Epithelial cell of proximal tubule (primary cell): Measurements from ENCODE around the gene ITGB3BP. TPM values are rescaled to one million over a fixed set of nuclear protein-coding genes. Genes with fewer than 3 reads are reported as not detected.
"Not testable (repeated sequence)": the region's sequence is repeated elsewhere in the genome, so short reads cannot be mapped to it uniquely, and the experiment has no call there.

ENCODE experiments used
- DNase-seq: peaks from one replicate; pipeline ENCODE4 v3.0.0-alpha.2; 2011; ENCODE audit warnings: low read depth
- H3K4me3 ChIP-seq: 2 replicates; pipeline ENCODE4 v1.5.1; 2011; ENCODE audit warnings: low read depth, mild to moderate bottlenecking, low read length
- total RNA-seq: library from RNA; depleted of rRNA; stranded (reverse); fragments of >200 nt; gene quantifications from 2 replicates; pipeline ENCODE4 v1.2.3, GENCODE V29; 2015
- TF ChIP-seq, protein P1 (sequence below): conservative IDR thresholded peaks from 2 replicates; pipeline ENCODE4 v1.5.1; 2012; ENCODE audit warnings: low read depth, mild to moderate bottlenecking, low read length

ITGB3BP gene
- total RNA-seq, 1 donor from 2014 or later, result 30.4 TPM

GRCh38 chr1:63428815-63429214 lies 94.2 kb downstream of the ITGB3BP start:
- no peak for DNase-seq

DNA sequence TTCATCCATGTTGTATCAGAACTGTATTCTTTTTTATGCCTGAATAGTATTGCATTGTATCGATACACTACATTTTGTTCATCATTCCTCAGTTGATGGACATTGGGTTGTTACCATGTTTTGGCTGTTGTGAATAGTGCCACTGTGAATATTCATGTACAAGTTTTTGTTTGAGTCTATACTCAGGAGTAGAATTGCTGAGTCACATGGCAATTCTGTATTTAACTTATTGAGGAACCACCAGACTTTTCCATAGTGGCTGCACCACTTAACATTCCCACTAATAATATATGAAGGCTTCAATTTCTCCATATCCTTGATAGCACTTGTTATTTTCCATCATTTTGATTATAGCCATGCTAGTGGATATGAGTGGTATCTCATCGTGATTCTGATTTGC lies 99.4 kb downstream of the ITGB3BP start:
- DNase-seq, result no peak
- TF ChIP-seq, protein P1, sequence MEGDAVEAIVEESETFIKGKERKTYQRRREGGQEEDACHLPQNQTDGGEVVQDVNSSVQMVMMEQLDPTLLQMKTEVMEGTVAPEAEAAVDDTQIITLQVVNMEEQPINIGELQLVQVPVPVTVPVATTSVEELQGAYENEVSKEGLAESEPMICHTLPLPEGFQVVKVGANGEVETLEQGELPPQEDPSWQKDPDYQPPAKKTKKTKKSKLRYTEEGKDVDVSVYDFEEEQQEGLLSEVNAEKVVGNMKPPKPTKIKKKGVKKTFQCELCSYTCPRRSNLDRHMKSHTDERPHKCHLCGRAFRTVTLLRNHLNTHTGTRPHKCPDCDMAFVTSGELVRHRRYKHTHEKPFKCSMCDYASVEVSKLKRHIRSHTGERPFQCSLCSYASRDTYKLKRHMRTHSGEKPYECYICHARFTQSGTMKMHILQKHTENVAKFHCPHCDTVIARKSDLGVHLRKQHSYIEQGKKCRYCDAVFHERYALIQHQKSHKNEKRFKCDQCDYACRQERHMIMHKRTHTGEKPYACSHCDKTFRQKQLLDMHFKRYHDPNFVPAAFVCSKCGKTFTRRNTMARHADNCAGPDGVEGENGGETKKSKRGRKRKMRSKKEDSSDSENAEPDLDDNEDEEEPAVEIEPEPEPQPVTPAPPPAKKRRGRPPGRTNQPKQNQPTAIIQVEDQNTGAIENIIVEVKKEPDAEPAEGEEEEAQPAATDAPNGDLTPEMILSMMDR, result no peak
- no peak overlapping the region for H3K4me3 ChIP-seq

More at GRCh38 chr1:63428815-63429214, 94.2 kb downstream of the ITGB3BP start:
- TF ChIP-seq, protein P1, result no peak
- no peak overlapping the region for H3K4me3 ChIP-seq

- DNase-seq, H3K4me3 ChIP-seq: not testable (repeated sequence)
Observed at GRCh38 chr1:63420746-63421145, 102.3 kb downstream of the ITGB3BP start.

DNA sequence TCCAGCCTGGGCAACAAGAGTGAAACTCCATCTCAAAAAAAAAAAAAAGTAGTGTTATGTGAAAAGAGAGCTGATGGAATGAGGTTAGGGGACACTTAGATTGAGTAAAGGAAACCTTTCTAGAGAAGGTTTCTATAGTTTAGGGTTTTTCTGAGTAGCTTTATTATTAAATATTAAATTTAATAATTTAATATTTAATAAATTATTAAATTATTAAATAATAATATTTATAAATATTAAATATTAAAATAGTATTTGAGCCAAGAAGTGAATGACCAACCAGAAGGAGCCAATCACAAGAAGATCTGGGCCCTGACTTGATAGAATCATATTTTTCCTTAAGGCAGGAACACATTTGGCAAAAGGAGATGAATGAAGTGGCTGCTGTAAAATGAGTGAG lies 104.9 kb downstream of the ITGB3BP start:
- no peak for DNase-seq
- H3K4me3 ChIP-seq, result no peak overlapping the region
- TF ChIP-seq, protein P1, result no peak

- TF ChIP-seq, protein P1, result no peak
- no peak for DNase-seq
- H3K4me3 ChIP-seq, result no peak overlapping the region
Observed at GRCh38 chr1:63414691-63415365, 108.2 kb downstream of the ITGB3BP start.

DNA sequence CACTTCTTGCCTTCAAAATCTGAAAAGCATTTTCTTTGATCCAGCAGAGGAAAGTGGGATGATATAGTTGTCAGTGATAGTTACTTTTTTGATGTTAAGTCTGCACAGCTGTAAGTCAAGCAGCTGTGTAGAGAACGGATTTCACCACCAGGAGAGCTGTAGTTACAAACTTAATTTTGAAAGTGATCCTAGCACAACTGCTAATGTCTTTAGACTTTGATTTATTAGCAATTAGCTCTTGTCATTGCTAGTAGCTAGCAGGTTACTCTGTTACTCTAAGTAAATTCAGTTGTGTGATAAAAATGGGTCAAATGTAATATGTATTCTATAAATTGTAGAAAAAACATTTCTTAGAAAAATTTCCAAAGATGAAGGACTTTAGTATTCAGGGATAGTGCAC lies 109.6 kb downstream of the ITGB3BP start:
- TF ChIP-seq, protein P1, result no peak
- no peak overlapping the region for H3K4me3 ChIP-seq
- no peak for DNase-seq

GRCh38 chr1:63411066-63411465 lies 112.0 kb downstream of the ITGB3BP start:
- no peak overlapping the region for H3K4me3 ChIP-seq
- DNase-seq, result no peak
- TF ChIP-seq, protein P1, result no peak
